ENCODE results near the gene PI4KB. TPM values are rescaled to one million over a fixed set of nuclear protein-coding genes. Genes with fewer than 3 reads are reported as not detected.
A peak's percentile ranks its signal among the peaks of the same experiment; 100 is the strongest.

The PI4KB gene
- total and polyA plus RNA-seq, 9 of the 15 experiments (the other 6 are each of a cell fraction or from before 2014, with no cell fraction given): 3.1 to 65.4 (median 45.1) TPM

DNA sequence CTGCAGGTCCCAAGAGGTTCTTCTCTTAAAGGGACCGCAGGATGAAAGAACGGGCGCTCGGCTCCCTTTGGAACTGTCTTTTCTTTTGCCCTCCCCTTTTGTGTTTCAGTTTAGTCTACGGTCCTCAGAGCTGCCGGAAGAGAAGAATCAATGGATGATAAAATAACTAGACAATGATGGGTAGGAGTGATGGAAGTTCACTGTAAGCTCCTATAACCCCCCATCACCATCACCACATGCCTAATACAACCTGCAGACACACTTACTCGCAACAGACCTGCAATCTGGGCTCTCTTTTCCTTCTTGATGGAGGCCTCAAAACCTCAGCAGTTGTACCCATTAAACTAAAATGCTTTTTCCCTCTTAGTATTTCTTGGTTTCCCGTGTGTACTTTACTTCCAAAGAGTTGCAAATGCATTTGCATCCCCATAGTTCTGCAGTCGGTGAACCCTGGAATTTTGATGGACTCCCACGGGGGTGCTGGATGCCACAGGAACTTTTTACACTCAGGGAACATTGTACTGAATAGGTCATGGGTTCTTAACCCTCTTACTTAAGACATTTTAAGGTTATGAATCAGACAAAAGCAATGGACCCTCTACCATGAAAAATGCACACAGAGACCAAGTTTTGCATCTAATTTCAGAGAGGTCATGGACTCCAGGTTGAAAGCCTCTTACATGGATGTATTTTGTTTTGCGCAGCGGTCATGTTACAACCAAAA, 20.5 kb upstream of the PI4KB start (continued):
- TF ChIP-seq CBX3 (IDR thresholded peaks at IDR 0.05; ENCODE audit: borderline replicate concordance in 1 of 2, low read length in 2 of 2) (peak in 1 of 2 experiments; percentile 59; a peak in 2 of 3 replicates), EZH2 (IDR thresholded peaks at IDR 0.05; ENCODE audit: borderline replicate concordance, low read depth, low read length) (no peak)

DNA sequence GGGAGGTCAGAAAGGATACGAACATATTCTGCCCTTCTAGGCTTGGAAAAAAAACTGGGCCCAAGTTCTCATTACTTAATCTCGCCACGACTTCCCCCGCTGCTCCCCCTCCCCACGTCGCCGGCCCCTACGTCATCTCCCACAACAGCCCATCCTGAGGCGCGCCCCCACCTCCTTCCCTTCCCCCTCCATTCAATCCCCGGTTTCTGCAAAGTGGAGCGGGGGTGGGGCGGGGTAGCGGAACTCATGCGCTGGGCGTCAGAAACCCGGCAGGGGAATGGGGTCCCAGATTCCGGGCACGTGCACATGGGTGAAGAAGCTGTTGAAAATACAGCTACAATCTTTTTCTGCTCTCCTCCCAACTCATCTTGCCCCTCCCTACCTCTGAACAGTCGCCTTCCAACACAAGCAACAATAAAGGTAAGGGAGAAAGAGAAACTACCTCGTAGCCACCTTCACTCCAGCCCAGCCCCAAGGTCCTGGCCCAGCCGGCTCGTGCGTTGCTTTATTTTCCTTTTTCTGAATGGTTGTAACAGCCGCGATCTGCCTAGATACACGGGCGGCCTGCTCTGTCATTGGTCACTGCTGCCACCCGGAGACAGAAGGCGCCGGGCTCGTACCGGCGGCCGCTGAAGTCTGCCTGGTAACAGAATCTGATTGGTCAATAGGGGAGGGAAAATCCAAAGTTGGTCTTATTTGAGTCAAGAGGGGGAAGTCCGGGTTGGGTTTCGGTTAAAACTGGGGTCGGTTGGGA, 19.7 kb upstream of the PI4KB start, which contains the start of gene RFX5:
Gene RFX5, minus strand, starts transcription at position 484 of the 754 bp plus-strand sequence. CDS start 932 bp downstream, outside the sequence.
- Histone ChIP-seq H3K4me3 (peak within 1 kb of the TSS; percentile 54), H3K79me2 (ENCODE audit: control insufficient read depth, insufficient read depth, low read length) (peaks cover 10% of the 10 kb centered on the region), H3K4me2 (ENCODE audit: insufficient read depth, low read length) (peak within 1 kb of the TSS; percentile 95), H3K9me3 (replicated peaks; ENCODE audit: control insufficient read depth, insufficient read depth, low read depth, low read length) (no peaks in the 10 kb centered on the region), H2AFZ (ENCODE audit: low read depth, low read length) (peak within 1 kb of the TSS; percentile 98), H4K20me1 (replicated peaks; ENCODE audit: control insufficient read depth, insufficient read depth, low read length) (no peaks in the 10 kb centered on the region), H3K27ac (ENCODE audit: extremely low read depth, low read depth, low read length) (peak within 1 kb of the TSS; percentile 95), H3K9ac (ENCODE audit: insufficient read depth in 1 of 2, low read depth in 2 of 2, low read length in 2 of 2) (peak within 1 kb of the TSS; percentile 81 to 83), H3K4me1 (replicated peaks in 1 of 2; ENCODE audit: control insufficient read depth in 2 of 2, insufficient read depth in 2 of 2, low read length in 2 of 2) (peaks cover 0 to 13% of the 10 kb centered on the region in 2 experiments; a peak in 3 of 5 replicates), H3K27me3 (ENCODE audit: control insufficient read depth in 2 of 2, insufficient read depth in 2 of 2, low read length in 2 of 2) (no peaks in the 10 kb centered on the region), H3K9me1 (ENCODE audit: control insufficient read depth, insufficient read depth, low read length) (no peaks in the 10 kb centered on the region), H3K36me3 (ENCODE audit: control insufficient read depth, insufficient read depth, low read length) (peaks cover 33% of the 10 kb centered on the region; the same call in 2 of the 3 replicates)
- FAIRE-seq (peak; percentile 99), DNase-seq (ENCODE audit: extremely low read depth in 1 of 4, low spot score in 3 of 4) (peak; percentile 96 to 97 (median 97)), ATAC-seq (peak; percentile 99)
- POLR2A ChIA-PET: interaction anchor here (1.1 kb wide), 2 partner anchors 20 to 34 kb away, joined by 3 read pairs; partner anchors contain the start of gene PI4KB
- no TSS peak for BruUV-seq (replicated peaks)
- intact Hi-C loops (cut with micrococcal nuclease): loop anchor here (1.0 to 10.0 kb wide), 4 partner anchors 25 to 388 kb away; partner anchors contain the start of genes PSMB4, SELENBP1 and ZNF687
- WGBS (ENCODE audit: insufficient coverage, low coverage, missing lambda C conversion rate): 0% methylated on average over 31 of the region's 38 CpGs
- in situ Hi-C loops (cut with MboI): no loop called here
- CTCF ChIA-PET (ENCODE audit: low intra/inter-chr PET ratio): no interaction called here
- TF ChIP-seq TAF9B (IDR thresholded peaks at IDR 0.05; ENCODE audit: partially characterized antibody) (peak; percentile 68), MAFK (IDR thresholded peaks at IDR 0.05; ENCODE audit: low read length) (no peak), SP2 (IDR thresholded peaks at IDR 0.05; ENCODE audit: extremely low read depth, low read depth, low read length, poor library complexity, severe bottlenecking) (no peak), SOX6 (IDR thresholded peaks at IDR 0.05) (peak; percentile 46; the same call in 1 of the 2 replicates), MEF2A (IDR thresholded peaks at IDR 0.05; ENCODE audit: control insufficient read depth, low read depth, low read length) (no peak), EWSR1 (IDR thresholded peaks at IDR 0.05; ENCODE audit: borderline replicate concordance, low read depth, partially characterized antibody) (no peak), SPI1 (IDR thresholded peaks at IDR 0.05; ENCODE audit: borderline replicate concordance, low read depth, low read length) (0 out of 2 replicates have a peak, but pooled peaks have one; percentile 48), CREM (IDR thresholded peaks at IDR 0.05; ENCODE audit: low read depth) (peak; percentile 95), ZNF24 (IDR thresholded peaks at IDR 0.05) (no peak), XRCC5 (IDR thresholded peaks at IDR 0.05; ENCODE audit: low read depth, low read length) (no peak), ZBTB17 (CRISPR knock-in tag; IDR thresholded peaks at IDR 0.05) (no peak), NFE2 (IDR thresholded peaks at IDR 0.05; ENCODE audit: low read depth) (no peak)
- TF ChIP-seq, protein P1, sequence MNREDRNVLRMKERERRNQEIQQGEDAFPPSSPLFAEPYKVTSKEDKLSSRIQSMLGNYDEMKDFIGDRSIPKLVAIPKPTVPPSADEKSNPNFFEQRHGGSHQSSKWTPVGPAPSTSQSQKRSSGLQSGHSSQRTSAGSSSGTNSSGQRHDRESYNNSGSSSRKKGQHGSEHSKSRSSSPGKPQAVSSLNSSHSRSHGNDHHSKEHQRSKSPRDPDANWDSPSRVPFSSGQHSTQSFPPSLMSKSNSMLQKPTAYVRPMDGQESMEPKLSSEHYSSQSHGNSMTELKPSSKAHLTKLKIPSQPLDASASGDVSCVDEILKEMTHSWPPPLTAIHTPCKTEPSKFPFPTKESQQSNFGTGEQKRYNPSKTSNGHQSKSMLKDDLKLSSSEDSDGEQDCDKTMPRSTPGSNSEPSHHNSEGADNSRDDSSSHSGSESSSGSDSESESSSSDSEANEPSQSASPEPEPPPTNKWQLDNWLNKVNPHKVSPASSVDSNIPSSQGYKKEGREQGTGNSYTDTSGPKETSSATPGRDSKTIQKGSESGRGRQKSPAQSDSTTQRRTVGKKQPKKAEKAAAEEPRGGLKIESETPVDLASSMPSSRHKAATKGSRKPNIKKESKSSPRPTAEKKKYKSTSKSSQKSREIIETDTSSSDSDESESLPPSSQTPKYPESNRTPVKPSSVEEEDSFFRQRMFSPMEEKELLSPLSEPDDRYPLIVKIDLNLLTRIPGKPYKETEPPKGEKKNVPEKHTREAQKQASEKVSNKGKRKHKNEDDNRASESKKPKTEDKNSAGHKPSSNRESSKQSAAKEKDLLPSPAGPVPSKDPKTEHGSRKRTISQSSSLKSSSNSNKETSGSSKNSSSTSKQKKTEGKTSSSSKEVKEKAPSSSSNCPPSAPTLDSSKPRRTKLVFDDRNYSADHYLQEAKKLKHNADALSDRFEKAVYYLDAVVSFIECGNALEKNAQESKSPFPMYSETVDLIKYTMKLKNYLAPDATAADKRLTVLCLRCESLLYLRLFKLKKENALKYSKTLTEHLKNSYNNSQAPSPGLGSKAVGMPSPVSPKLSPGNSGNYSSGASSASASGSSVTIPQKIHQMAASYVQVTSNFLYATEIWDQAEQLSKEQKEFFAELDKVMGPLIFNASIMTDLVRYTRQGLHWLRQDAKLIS (CRISPR knock-in tag; IDR thresholded peaks at IDR 0.05): peak; percentile 63; the same call in 1 of the 2 replicates
- TF ChIP-seq, protein P2, sequence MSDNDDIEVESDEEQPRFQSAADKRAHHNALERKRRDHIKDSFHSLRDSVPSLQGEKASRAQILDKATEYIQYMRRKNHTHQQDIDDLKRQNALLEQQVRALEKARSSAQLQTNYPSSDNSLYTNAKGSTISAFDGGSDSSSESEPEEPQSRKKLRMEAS (CRISPR knock-in tag; IDR thresholded peaks at IDR 0.05): peak; percentile 93
